ENCODE data around the gene TERT.
"Not testable (repeated sequence)": the region's sequence is repeated elsewhere in the genome, so short reads cannot be mapped to it uniquely, and the experiment has no call there.

TERT gene

DNA sequence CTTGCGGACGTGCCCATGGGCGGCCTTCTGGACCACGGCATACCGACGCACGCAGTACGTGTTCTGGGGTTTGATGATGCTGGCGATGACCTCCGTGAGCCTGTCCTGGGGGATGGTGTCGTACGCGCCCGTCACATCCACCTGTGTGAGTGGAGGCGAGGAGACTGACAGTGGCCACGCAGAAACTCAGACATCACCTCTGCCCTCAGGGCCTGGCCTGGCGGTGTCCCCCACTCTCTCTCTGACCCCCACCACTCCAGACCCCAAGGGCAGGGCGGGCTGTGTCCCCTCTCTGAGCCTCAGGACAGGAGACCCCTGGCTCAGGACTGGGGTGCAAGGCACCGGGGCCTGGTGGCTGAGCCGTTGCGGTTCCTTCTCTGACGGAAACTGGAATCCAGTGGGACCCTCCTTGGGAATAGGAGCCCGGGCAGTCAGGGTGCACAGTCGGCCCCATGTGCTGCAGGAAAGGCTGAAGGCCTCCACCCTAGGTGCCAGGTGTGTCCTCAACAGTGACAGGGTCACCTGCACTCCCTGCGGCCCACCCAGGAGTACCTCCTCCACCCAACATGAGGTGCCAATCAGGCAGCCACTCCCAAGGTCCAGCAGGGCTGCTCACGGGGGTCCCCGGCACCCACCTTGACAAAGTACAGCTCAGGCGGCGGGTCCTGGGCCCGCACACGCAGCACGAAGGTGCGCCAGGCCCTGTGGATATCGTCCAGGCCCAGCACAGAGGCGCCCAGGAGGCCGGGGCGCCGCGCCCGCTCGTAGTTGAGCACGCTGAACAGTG lies 16.0 kb downstream of the TERT start:
- no peak for DNase-seq (ENCODE audit: low read depth)

DNA sequence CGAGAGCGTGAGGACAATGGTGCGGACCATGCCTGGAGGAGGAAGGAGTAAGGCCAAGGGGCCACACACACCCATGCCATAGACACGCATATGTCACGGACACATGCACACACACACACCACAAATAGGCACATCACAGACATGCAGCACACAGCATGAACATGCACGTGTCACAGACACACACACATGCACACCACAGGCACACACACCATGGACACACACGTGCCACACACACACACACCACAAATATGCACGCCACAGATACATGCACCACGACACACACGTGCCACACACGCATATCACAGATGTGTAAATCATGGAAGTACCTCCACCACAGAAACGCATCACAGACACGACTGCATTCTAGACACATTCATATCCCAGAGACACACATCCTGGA lies 16.7 kb downstream of the TERT start:
- DNase-seq (ENCODE audit: low read depth) = no peak

DNA sequence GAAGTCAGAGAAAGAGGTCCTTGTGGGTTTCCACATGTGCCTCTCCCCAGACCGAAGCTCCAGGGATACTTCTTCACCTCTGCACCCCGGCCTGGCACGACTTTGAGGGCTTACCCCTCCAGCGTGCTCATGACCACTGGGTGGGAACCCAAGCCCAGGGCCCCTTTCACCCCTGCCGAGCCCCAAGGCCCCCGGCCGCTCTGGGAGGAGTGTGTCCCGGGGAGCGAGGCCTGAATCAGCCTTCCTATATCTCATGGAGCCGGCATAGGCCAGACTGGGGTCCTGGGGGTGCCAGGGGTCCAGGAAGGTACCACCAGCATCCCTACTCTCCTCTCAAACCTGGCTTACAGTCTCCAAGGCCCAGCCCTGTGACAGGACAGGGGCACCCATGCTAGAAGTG lies 17.1 kb downstream of the TERT start:
- no peak for DNase-seq (ENCODE audit: low read depth)

DNA sequence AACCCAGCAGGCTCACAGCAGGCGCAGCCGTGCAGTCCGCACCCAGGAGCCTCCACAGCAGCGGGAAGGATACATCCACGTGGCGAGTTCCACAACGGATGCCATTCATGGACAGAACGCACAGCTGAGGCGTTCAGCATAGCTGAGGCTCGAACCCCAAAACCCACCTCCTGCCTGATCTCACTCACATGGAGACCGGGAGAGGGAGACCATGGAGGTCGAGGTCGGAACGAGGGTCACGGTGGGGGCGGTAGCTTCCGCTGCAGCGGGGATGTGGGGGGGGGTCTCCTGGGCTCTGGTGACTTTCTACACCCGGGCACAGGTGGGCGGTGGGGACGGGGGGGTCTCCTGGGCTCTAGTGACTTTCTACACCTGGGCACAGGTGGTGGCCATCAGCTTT lies 17.5 kb downstream of the TERT start:
- no peak for DNase-seq (ENCODE audit: low read depth)

DNA sequence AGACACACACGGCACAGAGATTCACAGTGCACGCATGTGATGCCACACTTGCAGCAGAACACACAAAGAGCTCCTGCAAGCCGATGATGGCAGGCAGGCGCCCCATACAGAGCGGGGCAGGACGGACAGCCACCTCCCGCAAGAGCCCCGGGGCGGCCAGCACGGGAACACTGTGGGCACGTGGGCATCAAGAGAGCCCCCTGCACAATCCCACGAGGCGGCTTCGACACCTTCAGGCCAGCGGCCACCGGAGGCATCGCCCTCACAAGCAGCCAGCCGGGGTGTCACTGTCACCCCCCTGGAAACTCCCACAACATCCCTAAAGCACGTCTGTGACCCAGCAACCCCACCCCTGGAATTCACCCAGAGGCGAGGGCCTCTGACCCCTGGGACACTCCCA lies 17.9 kb downstream of the TERT start:
- no peak for DNase-seq (ENCODE audit: low read depth)

DNA sequence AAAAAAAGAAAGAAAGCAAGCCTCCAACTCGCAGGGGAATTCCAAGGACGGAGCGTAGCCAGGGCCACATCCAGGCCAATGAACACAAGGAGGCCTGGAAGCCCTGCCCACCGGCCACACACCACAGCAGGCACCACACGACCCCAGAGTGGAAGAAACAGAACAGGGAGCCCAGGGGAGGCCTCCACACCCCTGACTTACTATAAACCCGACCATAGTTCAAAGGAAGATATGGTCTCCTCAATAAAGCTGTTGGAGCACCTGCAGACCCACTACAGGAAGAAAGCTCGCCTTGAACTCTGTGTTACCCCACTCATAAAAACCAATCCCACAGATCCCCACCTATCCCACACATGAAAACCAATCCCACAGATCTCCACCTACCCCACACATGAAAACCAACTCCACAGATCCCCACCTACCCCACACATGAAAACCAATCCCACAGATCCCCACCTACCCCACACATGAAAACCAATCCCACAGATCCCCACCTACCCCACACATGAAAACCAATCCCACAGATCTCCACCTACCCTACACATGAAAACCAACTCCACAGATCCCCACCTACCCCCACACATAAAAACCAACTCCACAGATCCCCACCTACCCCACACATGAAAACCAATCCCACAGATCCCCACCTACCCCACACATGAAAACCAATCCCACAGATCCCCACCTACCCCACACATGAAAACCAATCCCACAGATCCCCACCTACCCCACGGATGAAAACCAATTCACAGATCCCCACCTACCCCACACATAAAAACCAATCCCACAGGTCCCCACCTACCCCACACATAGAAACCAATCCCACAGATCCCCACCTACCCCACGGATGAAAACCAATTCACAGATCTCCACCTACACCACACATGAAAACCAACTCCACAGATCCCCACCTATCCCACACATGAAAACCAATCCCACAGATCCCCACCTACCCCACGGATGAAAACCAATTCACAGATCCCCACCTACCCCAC lies 19.2 kb downstream of the TERT start:
- not testable (repeated sequence) for DNase-seq (ENCODE audit: low read depth)

DNA sequence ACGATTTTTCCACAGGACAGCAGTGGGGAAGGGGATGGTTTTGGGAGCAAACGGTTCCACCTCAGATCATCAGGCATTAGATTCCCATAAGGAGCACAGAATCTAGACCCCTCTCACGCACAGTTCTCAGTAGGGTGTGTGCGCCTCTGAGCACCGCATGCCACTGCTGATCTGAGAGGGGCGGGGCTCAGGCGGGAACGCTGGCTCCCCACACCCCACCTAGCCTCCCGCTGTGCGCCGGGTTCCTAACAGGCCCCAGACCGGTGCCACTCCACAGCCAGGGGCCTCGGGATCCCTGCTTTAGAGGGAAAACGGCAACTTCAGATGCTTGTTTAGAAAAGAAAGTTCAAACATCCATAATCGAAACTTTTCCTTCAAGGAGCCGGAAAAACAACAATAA lies 20.4 kb downstream of the TERT start:
- no peak for DNase-seq (ENCODE audit: low read depth)

DNA sequence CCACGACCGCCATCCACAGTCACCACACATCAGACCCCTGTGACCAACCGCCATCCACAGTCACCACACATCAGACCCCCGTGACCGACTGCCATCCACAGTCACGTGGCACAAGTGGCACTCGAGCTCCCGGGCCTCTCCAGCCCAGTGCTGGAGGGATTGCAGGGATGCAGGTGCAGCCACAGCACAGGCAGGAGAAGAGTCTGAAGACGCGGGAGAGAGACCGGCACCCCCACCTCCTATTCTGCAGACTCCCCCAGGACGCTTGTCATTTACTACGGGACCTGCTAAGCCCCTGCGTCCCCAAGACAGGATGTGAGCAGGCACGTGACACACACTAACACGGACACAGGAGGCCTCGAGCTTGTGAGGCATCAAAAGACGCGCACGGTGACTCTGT lies 21.1 kb downstream of the TERT start:
- DNase-seq (ENCODE audit: low read depth) = no peak

DNA sequence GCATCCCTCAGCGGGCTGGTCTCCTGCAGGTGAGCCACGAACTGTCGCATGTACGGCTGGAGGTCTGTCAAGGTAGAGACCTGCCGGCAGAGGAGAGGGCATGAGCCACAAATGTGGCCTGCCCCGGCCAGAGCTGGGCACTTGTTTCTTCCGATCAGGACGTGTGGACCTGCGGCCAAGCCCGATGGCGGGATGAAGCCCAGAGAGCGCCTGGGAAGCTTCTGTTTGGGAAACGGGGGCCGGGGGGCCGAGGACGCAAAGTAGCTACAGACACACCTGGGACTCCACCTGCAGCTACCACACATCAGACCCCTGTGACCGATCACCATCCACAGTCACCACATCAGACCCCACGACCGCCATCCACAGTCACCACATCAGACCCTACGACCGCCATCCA lies 22.7 kb downstream of the TERT start:
- no peak for DNase-seq (ENCODE audit: low read depth)

DNA sequence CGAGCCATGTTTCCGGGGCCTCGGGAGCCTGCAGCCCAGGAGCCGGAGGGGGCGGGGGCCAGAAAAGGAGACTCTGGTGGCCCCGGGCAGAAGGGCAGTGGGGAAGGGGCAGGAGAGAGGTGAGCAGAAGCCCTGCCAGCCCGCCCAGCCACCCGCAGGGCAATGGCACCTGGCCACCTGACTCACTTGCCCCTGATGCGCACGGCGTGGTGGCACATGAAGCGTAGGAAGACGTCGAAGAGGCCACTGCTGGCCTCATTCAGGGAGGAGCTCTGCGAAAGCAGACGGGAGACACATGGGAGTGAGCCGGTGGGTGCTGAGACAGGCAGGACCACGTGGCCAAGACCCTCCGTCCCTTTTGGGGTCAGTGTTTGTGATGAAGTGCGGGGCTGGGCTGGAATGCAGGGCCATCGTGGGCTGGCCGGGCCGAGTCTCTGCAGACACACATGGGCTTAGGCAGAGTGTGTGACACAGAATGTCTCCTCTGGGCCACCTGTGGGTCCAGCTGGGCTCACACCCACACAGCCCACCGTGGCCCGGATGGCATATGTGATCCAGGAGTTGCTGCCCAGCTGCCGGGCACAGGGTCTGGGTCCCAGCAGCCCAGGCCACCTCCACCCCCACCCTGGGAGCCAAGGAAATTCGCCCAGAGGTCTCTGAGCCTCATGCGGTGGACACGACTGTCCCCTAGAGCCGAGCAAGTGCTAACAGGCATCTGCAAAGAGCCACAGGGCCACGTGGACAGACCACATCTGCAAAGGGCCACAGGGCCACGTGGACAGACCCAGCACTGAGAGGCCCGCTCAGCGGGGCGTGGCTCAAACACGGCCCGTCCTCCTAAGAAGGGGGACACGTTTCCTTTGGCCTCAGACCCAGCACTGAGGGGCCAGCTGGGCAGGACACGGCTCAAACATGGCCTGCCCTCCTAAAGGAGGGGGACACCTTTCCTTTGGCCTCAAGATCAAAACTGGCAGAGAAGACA lies 23.6 kb downstream of the TERT start:
- no peak for DNase-seq (ENCODE audit: low read depth)

DNA sequence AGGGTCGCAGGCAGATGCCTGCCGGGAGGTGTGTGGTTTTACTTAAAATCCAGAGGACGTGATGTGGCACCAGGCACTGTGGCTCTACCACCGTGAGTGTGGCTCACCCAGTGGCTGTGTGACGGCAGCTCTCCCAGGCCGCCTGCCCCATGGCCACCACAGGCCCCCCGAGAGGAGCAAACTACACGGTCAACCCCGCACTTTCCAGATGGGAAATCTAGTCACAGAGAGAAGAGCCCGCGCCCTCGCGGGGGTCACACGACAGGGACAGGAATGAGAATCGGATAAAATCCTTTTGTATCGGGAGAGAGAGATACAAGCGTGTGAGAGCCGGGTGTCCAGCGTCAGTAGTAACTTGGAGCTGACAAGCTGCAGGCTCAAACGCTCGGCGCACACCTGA lies 24.4 kb downstream of the TERT start:
- no peak for DNase-seq (ENCODE audit: low read depth)

DNA sequence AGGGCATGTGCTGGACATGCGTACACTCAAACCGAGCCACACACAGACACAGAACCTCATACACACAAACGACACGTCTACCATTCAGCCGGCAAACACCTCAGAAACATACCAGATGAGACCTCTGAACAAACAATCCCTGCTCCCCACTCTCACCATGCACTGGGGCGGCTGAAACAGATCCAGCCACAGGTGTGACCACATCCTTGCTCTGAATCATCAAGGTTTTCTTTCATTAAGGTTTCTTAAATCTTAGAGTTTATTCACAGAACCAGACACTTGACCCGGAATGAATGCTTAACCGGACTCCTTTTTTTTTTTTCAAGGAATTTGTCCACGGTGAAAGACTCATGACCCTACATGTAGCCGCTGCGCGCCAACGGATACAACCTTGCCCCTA lies 26.2 kb downstream of the TERT start:
- DNase-seq (ENCODE audit: low read depth) = no peak

DNA sequence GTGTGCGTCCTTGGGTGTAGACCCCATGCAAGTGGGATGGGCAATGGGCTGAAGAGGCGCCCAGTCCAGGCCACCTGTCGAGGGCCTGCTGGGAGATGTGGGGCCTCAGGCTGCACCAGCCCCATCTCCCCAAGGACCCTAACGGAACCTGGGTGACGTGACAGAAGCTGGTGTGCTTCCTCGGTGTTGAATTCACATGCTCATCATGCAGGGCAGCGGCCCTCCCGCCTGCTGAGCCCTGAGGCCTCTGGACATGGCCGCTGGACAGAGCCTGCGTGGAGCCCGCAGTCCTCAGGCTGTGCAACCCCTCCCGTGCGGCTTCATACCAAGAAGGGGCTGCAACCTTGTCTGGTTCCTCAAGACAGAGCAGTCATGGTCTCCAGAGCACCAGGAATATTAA lies 26.8 kb downstream of the TERT start:
- DNase-seq (ENCODE audit: low read depth) = no peak

DNA sequence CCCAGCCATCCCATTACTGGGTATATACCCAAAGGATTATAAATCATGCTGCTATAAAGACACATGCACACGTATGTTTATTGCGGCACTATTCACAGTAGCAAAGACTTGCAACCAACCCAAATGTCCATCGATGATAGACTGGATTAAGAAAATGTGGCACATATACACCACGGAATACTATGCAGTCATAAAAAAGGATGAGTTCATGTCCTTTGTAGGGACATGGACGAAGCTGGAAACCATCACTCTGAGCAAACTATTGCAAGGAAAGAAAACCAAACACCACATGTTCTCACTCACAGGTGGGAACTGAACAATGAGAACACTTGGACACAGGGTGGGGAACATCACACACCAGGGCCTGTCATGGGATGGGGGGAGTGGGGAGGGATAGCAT lies 27.4 kb downstream of the TERT start:
- not testable (repeated sequence) for DNase-seq (ENCODE audit: low read depth)

DNA sequence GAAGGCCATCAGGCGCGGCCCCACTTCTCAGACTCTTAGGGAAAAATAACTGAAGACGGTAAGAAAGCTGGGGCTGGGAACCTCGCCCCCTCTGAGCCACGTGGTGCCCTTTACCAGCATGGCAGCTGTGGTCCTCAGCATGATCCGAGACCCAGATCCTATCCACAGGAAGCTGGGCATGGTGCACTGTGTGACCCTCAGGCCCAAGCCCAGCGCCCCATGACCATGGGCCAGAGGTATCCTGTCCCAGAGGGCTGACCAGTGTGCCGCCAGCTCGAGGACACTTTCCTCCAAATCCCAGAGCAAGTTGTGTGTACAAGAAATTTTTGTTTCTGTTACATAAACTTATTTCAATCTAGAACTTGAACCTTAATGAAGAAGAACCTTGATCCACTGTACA lies 28.1 kb downstream of the TERT start:
- DNase-seq (ENCODE audit: low read depth) = no peak

DNA sequence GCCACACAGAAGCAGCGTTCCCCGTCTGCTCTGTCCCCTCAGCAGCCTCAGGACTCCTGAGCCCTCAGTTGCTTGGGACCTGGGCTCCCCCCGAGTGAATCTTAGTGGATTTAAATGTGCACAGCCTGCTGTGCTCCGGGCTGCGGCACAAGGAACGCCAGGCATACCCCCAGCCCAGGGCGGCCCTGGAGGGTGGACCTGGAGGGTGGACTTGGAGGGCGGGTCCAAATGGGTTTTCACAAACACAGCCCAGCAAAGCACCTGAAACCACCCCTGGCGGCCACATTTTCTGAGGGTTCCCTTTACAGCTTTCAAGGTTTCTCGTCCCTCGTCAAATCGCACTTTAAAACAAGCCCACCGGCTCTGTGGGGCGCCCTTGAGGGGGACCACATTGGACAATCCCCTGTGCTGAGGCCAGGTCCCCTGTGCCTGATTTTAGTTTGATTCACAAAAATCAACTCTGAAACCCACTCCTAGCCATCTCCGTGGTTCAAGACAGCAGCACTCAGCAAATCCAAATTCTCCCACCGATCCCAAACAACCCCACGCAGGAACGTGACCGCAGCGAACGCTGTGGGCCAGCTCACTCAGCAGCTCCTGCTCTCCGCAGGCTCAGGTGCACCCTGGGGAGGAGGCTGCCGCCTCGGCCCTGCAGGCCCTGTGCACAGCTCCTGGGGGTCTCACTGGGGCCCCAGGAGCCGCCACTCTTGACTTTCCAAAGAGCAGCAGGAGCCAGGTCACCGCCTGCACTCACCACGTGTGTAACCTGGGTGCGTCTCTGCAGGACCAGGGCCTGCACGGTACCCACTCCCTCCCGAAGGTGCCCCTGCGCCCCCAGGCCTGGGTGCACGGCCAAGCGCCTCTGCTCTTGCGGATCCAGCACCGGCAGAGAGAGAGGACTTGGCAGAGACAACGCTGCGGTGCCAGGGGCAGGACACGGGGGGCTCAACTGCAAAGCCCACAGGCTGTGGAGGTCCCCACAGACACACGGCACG lies 29.1 kb downstream of the TERT start:
- DNase-seq (ENCODE audit: low read depth) = no peak

DNA sequence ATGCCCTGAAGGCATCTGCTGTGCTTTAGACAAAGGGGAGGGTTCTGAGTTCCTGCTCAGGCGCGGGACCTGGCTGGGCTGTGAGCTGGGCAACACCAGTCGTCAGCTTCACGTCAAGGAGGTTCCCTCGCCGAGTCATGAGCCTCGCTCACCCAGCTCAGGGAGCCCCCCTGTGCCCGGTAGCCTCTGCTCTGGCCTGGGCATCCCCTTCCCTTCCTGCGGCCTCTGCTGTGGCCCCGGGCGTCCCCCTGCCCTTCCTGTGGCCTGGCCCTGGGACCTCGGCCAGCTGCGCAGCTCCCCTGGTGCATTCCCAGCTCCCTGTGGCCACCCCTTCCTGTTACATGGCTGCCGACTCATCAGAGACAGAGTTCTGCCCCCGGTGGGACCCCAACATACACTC lies 29.8 kb downstream of the TERT start:
- no peak for DNase-seq (ENCODE audit: low read depth)

DNA sequence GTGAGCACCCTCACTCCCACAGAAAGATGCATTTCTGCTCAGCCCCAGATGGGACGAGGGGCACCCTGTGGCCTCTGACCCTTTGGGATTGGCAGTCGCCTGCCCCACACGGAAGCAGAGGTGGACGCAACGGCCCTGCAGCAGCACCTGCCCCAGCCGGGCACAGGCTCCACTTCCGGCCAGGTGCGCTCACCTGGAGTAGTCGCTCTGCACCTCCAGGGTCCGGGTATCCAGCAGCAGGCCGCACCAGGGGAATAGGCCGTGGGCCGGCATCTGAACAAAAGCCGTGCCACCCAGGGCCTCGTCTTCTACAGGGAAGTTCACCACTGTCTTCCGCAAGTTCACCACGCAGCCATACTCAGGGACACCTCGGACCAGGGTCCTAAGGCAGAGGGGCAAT lies 30.7 kb downstream of the TERT start:
- DNase-seq (ENCODE audit: low read depth) = no peak

DNA sequence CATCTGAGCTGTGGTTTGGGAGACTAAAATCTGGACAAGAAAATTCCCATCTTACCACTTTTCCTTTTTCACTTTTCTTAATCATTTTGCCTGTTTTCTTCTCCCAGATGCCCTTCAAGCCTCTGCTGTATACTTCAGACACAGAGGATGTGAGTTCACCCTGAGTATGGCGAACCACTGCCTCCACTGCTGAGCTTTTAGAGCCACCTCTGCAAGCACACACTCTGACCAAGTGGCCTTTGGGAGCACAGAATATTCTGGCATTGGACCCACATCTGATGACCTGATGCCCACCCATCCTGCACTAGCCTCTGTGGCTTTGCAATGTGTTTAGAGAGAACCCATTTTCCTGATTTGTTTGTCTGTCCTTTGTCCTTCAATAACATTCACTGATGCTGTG lies 32.5 kb downstream of the TERT start:
- DNase-seq (ENCODE audit: low read depth) = no peak

DNA sequence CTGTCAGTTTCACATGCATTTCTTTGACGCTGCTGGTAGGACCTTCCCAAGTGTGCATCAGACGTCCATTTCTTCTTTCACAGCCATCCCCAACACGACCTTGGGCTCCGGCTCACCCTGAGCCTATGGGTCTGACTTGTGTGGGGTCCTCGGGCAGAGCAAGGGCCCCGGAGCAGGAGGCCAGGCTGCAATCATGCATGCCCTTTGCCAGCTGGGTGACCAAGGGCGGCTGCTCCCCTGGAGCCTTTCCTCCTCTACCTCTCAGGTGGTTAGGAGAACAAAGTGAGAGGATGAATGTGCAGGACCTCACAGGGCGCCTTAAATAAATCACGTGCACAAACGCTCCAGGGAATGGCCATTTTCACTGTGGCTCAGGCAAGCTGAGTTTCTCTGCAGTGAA lies 33.2 kb downstream of the TERT start:
- no peak for DNase-seq (ENCODE audit: low read depth)

All from T follicular helper cell (primary cell).